ENCODE measurements around the gene OPA1.

The OPA1 gene

DNA sequence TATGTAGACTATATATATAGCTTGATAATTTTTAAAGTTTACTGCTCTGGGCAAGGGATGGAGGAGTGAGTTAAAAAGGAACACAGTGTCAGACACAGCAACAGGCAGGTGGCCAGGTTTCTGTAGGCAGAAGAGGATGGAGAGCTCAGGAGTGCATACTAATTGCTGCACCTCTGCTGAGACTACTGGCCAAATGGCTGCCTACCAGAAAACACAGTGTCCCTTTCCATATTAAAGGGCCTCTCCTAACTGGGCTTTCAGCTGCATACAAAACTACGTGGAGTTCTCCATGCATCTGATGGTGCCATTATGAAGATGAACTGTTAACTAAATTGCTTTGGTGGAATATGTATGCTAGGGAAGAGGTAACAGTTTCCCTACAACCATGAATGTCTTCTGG, 40.1 kb upstream of the OPA1 start:
- no peak overlapping the region for H3K27ac ChIP-seq
- H3K27me3 ChIP-seq (ENCODE audit: insufficient read depth, low read depth, severe bottlenecking), result no peaks in the 10 kb centered on the region
- no peak overlapping the region for H3K4me3 ChIP-seq (ENCODE audit: low read depth, low read length)
- no peaks in the 10 kb centered on the region for H3K36me3 ChIP-seq
- TF ChIP-seq, protein P1, sequence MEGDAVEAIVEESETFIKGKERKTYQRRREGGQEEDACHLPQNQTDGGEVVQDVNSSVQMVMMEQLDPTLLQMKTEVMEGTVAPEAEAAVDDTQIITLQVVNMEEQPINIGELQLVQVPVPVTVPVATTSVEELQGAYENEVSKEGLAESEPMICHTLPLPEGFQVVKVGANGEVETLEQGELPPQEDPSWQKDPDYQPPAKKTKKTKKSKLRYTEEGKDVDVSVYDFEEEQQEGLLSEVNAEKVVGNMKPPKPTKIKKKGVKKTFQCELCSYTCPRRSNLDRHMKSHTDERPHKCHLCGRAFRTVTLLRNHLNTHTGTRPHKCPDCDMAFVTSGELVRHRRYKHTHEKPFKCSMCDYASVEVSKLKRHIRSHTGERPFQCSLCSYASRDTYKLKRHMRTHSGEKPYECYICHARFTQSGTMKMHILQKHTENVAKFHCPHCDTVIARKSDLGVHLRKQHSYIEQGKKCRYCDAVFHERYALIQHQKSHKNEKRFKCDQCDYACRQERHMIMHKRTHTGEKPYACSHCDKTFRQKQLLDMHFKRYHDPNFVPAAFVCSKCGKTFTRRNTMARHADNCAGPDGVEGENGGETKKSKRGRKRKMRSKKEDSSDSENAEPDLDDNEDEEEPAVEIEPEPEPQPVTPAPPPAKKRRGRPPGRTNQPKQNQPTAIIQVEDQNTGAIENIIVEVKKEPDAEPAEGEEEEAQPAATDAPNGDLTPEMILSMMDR (IDR thresholded peaks at IDR 0.05; ENCODE audit: low read depth, low read length), result no peak
- no peak for DNase-seq
- no peaks in the 10 kb centered on the region for H3K9me3 ChIP-seq (ENCODE audit: severe bottlenecking)

- no peak for DNase-seq
- Histone ChIP-seq H3K4me3 (ENCODE audit: low read depth, low read length) (no peak overlapping the region), H3K9me3 (ENCODE audit: severe bottlenecking) (no peaks in the 10 kb centered on the region), H3K36me3 (no peaks in the 10 kb centered on the region), H3K27ac (no peak overlapping the region), H3K27me3 (ENCODE audit: insufficient read depth, low read depth, severe bottlenecking) (no peaks in the 10 kb centered on the region)
- TF ChIP-seq, protein P1 (IDR thresholded peaks at IDR 0.05; ENCODE audit: low read depth, low read length), result no peak
Observed at GRCh38 chr3:193553586-193553985, 39.4 kb upstream of the OPA1 start.

DNA sequence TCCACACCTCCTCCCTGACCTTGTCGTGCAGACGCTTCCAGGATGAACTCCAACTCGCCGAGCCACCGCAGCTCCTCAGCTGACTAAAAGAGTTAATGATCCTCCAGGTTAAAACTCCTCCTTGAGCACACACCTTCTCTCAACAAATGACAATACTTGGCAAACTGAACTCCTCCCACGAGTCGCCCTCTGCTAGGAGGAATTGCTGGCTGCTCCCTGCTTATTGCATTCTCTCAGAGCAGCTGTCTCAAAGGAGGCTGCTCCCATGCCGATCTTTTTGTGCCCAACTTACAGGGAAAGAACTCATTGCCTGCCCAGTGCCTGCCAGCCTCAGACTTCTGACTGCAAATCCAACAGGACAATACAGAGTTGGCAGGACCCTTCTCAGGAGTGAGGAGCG, 38.2 kb upstream of the OPA1 start, which contains the start of gene ATP13A4:
TSS of gene ATP13A4 (minus strand) at position 85 of the 400 bp plus-strand sequence. CDS start 96 bp downstream, outside the sequence.
- H3K9me3 ChIP-seq (ENCODE audit: severe bottlenecking), result no peaks in the 10 kb centered on the region

DNA sequence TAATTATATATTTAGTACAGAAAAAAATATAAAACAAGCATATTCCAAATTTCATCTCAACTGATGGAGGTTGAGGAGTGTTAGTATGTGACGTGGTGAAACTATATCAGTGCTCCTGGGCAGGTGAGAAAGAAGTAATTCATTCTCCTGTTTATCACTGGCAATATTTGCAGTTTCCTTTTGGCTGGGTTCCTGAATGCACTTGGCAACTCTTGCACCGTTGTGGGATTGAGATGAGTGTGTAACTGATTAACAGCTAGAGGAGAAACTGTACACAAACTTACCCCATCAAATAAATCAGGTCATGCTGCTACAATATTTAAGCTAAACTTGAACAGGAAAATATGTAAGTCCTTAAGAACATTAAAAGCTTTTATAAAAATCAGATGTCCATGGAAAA, 36.2 kb upstream of the OPA1 start:
- Histone ChIP-seq H3K27me3 (ENCODE audit: insufficient read depth, low read depth, severe bottlenecking) (no peaks in the 10 kb centered on the region), H3K9me3 (ENCODE audit: severe bottlenecking) (no peaks in the 10 kb centered on the region), H3K36me3 (no peaks in the 10 kb centered on the region), H3K4me3 (ENCODE audit: low read depth, low read length) (no peak overlapping the region), H3K27ac (no peak overlapping the region)
- no peak for DNase-seq
- TF ChIP-seq, protein P1 (IDR thresholded peaks at IDR 0.05; ENCODE audit: low read depth, low read length), result no peak

More for the DNA sequence above, 38.2 kb upstream of the OPA1 start, which contains the start of gene ATP13A4:
- Histone ChIP-seq H3K36me3 (no peaks in the 10 kb centered on the region), H3K27ac (no peak within 1 kb of the TSS), H3K27me3 (ENCODE audit: insufficient read depth, low read depth, severe bottlenecking) (no peaks in the 10 kb centered on the region), H3K4me3 (ENCODE audit: low read depth, low read length) (no peak within 1 kb of the TSS)
- no peak for DNase-seq
- TF ChIP-seq, protein P1 (IDR thresholded peaks at IDR 0.05; ENCODE audit: low read depth, low read length), result no peak

GRCh38 chr3:193559100-193559499, 33.9 kb upstream of the OPA1 start:
- Histone ChIP-seq H3K36me3 (no peaks in the 10 kb centered on the region), H3K27me3 (ENCODE audit: insufficient read depth, low read depth, severe bottlenecking) (no peaks in the 10 kb centered on the region), H3K27ac (no peak overlapping the region), H3K9me3 (ENCODE audit: severe bottlenecking) (no peaks in the 10 kb centered on the region), H3K4me3 (ENCODE audit: low read depth, low read length) (no peak overlapping the region)
- TF ChIP-seq, protein P1 (IDR thresholded peaks at IDR 0.05; ENCODE audit: low read depth, low read length), result no peak
- DNase-seq, result no peak

GRCh38 chr3:193560091-193560490, 32.9 kb upstream of the OPA1 start:
- no peak overlapping the region for H3K4me3 ChIP-seq (ENCODE audit: low read depth, low read length)
- TF ChIP-seq, protein P1 (IDR thresholded peaks at IDR 0.05; ENCODE audit: low read depth, low read length), result no peak
- H3K9me3 ChIP-seq (ENCODE audit: severe bottlenecking), result no peaks in the 10 kb centered on the region
- H3K36me3 ChIP-seq, result no peaks in the 10 kb centered on the region
- no peak for DNase-seq
- H3K27me3 ChIP-seq (ENCODE audit: insufficient read depth, low read depth, severe bottlenecking), result no peaks in the 10 kb centered on the region
- H3K27ac ChIP-seq, result no peak overlapping the region

All from WERI-Rb-1 (cell line).